Lower leg skin (tissue), 3 donors: Measurements from ENCODE around the gene ADGRD1.

Source experiments
- CTCF ChIP-seq, 3 donors: fragments of 450-650 bp; IDR thresholded peaks; one replicate each; pipeline ENCODE4 v1.5.1; 2016; ENCODE audit warnings: antibody characterized with exemption in 3 of 3, mild to moderate bottlenecking in 3 of 3, moderate library complexity in 2 of 3
- POLR2A ChIP-seq, 2 donors: fragments of 450-650 bp; IDR thresholded peaks; one replicate each; pipeline ENCODE4 v1.6.1; 2016 to 2017; ENCODE audit warnings: antibody characterized with exemption in 2 of 2, mild to moderate bottlenecking in 1 of 2, moderate library complexity in 1 of 2

DNA sequence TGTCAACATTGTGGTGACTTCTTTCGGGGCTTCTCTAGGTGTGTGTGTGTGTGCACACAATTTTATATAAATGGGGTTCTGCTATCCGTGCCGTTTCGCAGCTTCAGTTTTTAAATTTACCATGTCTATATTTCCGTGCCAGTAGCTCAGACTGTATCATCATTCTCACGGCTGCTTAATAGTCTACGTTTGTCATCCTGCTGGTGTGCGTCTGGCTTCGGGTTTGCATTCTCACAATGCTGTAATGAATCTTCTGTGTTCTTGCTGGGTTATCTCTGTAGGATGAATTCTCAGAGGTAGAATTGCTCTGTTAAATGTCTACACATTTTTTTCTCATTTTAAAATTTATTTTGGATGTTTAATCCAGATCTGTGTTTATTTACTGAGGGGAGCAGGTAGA is 73.6 kb downstream of the ADGRD1 start:
- TF ChIP-seq CTCF (IDR thresholded peaks at IDR 0.05), result no peak
- TF ChIP-seq POLR2A (IDR thresholded peaks at IDR 0.05), result no peak
